GM18867 (cell line): ENCODE measurements around the gene MT1F.
A peak's percentile ranks its signal among the peaks of the same experiment; 100 is the strongest.
"Not testable (repeated sequence)": the region's sequence is repeated elsewhere in the genome, so short reads cannot be mapped to it uniquely, and the experiment has no call there.

Experiments
- ATAC-seq: cut with Tn5 transposase; IDR thresholded peaks from one replicate; pipeline ENCODE4 v1.9.1; 2021; ENCODE audit warnings: mild to moderate bottlenecking, moderate library complexity; ENCODE audit not compliant: unreplicated experiment

Gene MT1F

GRCh38 chr16:56669840-56670619, 12.3 kb downstream of the MT1F start:
- ATAC-seq = no peak

GRCh38 chr16:56670620-56670934, 12.8 kb downstream of the MT1F start:
- no peak for ATAC-seq

GRCh38 chr16:56671691-56672090, 13.9 kb downstream of the MT1F start:
- ATAC-seq = not testable (repeated sequence)

GRCh38 chr16:56672171-56672570, 14.4 kb downstream of the MT1F start:
- ATAC-seq = not testable (repeated sequence)

GRCh38 chr16:56672761-56673536, 15.2 kb downstream of the MT1F start:
- ATAC-seq = no peak

- no peak for ATAC-seq
Observed at GRCh38 chr16:56673921-56674320, 16.2 kb downstream of the MT1F start.

- ATAC-seq = not testable (repeated sequence)
Observed at GRCh38 chr16:56674570-56674969, 16.8 kb downstream of the MT1F start.

GRCh38 chr16:56675685-56676210, 18.0 kb downstream of the MT1F start:
- ATAC-seq = no peak

GRCh38 chr16:56677474-56677873, 19.7 kb downstream of the MT1F start:
- ATAC-seq = no peak

GRCh38 chr16:56679078-56679730, 21.4 kb downstream of the MT1F start:
- no peak for ATAC-seq

GRCh38 chr16:56679818-56680217, 22.1 kb downstream of the MT1F start:
- no peak for ATAC-seq

GRCh38 chr16:56681939-56682702, 24.4 kb downstream of the MT1F start, which contains the start of gene MT1X:
Gene MT1X, plus strand, starts transcription at chr16:56682470. Its CDS starts 71 bp downstream, at chr16:56682541.
- ATAC-seq = peak; percentile 99

GRCh38 chr16:56682703-56683397, 25.1 kb downstream of the MT1F start:
- ATAC-seq = peak; percentile 2

- no peak for ATAC-seq
Observed at GRCh38 chr16:56683424-56684172, 25.8 kb downstream of the MT1F start.

- ATAC-seq = no peak
Observed at GRCh38 chr16:56684256-56684925, 26.6 kb downstream of the MT1F start.

GRCh38 chr16:56684926-56685590, 27.3 kb downstream of the MT1F start:
- ATAC-seq = no peak

- no peak for ATAC-seq
Observed at GRCh38 chr16:56686758-56687157, 29.0 kb downstream of the MT1F start.

- ATAC-seq = no peak
Observed at GRCh38 chr16:56688762-56689161, 31.0 kb downstream of the MT1F start.
